ENCODE measurements around the gene NKD2. TPM values are rescaled to one million over a fixed set of nuclear protein-coding genes. Genes with fewer than 3 reads are reported as not detected.
"Not testable (repeated sequence)": the region's sequence is repeated elsewhere in the genome, so short reads cannot be mapped to it uniquely, and the experiment has no call there.

NKD2 gene
- total RNA-seq, 2 donors from 2014 or later: 1.4 to 1.5 TPM

- ATAC-seq (ENCODE audit: insufficient number of reproducible peaks, low FRiP score, low read depth): no peak
- peak; percentile 0 for DNase-seq (ENCODE audit: low spot score)
- H3K36me3 ChIP-seq: no peaks in the 10 kb centered on the region
These were observed 8.3 kb upstream of the NKD2 start for GRCh38 chr5:1000329-1000728.

GRCh38 chr5:1000831-1001230 is 7.8 kb upstream of the NKD2 start:
- H3K4me1 ChIP-seq (ENCODE audit: control insufficient read depth in 1 of 2, low read depth in 2 of 2); H3K4me3 ChIP-seq; H3K27me3 ChIP-seq (replicated peaks; ENCODE audit: insufficient read depth); H3K27ac ChIP-seq; H3K36me3 ChIP-seq; ATAC-seq (ENCODE audit: insufficient number of reproducible peaks, low FRiP score, low read depth); H3K9me3 ChIP-seq; DNase-seq (ENCODE audit: low spot score): not testable (repeated sequence)

More at GRCh38 chr5:1000329-1000728, 8.3 kb upstream of the NKD2 start:
- Histone ChIP-seq H3K27ac (no peak overlapping the region), H3K4me3 (no peak overlapping the region), H3K4me1 (ENCODE audit: control insufficient read depth in 1 of 2, low read depth in 2 of 2) (no peaks in the 10 kb centered on the region), H3K9me3 (no peaks in the 10 kb centered on the region), H3K27me3 (replicated peaks; ENCODE audit: insufficient read depth) (no peaks in the 10 kb centered on the region)
- no peak for TF ChIP-seq CTCF (IDR thresholded peaks at IDR 0.05)

- TF ChIP-seq CTCF (IDR thresholded peaks at IDR 0.05): no peak
- peak; percentile 0 for DNase-seq (ENCODE audit: low spot score)
- no peak for ATAC-seq (ENCODE audit: insufficient number of reproducible peaks, low FRiP score, low read depth)
- H3K9me3 ChIP-seq: no peaks in the 10 kb centered on the region
- H3K27ac ChIP-seq: no peak overlapping the region
- no peaks in the 10 kb centered on the region for H3K4me1 ChIP-seq (ENCODE audit: control insufficient read depth in 1 of 2, low read depth in 2 of 2)
- H3K36me3 ChIP-seq: no peaks in the 10 kb centered on the region
- H3K4me3 ChIP-seq: no peak overlapping the region
- H3K27me3 ChIP-seq (replicated peaks; ENCODE audit: insufficient read depth): no peaks in the 10 kb centered on the region
These were observed 7.0 kb upstream of the NKD2 start for GRCh38 chr5:1001406-1002270.

GRCh38 chr5:1002271-1002546 is 6.4 kb upstream of the NKD2 start:
- DNase-seq (ENCODE audit: low spot score) (no peak), ATAC-seq (ENCODE audit: insufficient number of reproducible peaks, low FRiP score, low read depth) (no peak)
- Histone ChIP-seq H3K36me3 (no peaks in the 10 kb centered on the region), H3K4me1 (ENCODE audit: control insufficient read depth in 1 of 2, low read depth in 2 of 2) (no peaks in the 10 kb centered on the region), H3K9me3 (no peaks in the 10 kb centered on the region), H3K27me3 (replicated peaks; ENCODE audit: insufficient read depth) (no peaks in the 10 kb centered on the region), H3K27ac (no peak overlapping the region), H3K4me3 (no peak overlapping the region)
- no peak for TF ChIP-seq CTCF (IDR thresholded peaks at IDR 0.05)

- Histone ChIP-seq H3K4me3 (no peak overlapping the region), H3K36me3 (no peaks in the 10 kb centered on the region), H3K4me1 (ENCODE audit: control insufficient read depth in 1 of 2, low read depth in 2 of 2) (no peaks in the 10 kb centered on the region), H3K27me3 (replicated peaks; ENCODE audit: insufficient read depth) (no peaks in the 10 kb centered on the region), H3K27ac (no peak overlapping the region), H3K9me3 (no peaks in the 10 kb centered on the region)
- DNase-seq (ENCODE audit: low spot score) (no peak), ATAC-seq (ENCODE audit: insufficient number of reproducible peaks, low FRiP score, low read depth) (no peak)
- no peak for TF ChIP-seq CTCF (IDR thresholded peaks at IDR 0.05)
These were observed 5.8 kb upstream of the NKD2 start for GRCh38 chr5:1002836-1003235.

Data from thoracic aorta (tissue), 2 donors.